Liver (tissue), 9 donors: ENCODE data around the gene PHF19. TPM values are rescaled to one million over a fixed set of nuclear protein-coding genes. Genes with fewer than 3 reads are reported as not detected.

Source experiments
- DNase-seq: peaks from one replicate; pipeline ENCODE4 v3.0.0-alpha.2; 2017; ENCODE audit warnings: low spot score
- H3K27ac ChIP-seq, 2 donors: one replicate each; pipeline ENCODE4 v1.7.0; 2013; ENCODE audit warnings: inconsistent platforms in 2 of 2, low read length in 2 of 2, control low read depth in 1 of 2, low read depth in 1 of 2, mild to moderate bottlenecking in 1 of 2
- H3K27me3 ChIP-seq, 4 donors: one replicate each; pipeline versions ENCODE4 v1.6.1 to v1.7.0; 2013; ENCODE audit warnings: low read length in 3 of 4, inconsistent platforms in 1 of 4, mild to moderate bottlenecking in 1 of 4, moderate library complexity in 1 of 4; ENCODE audit not compliant: control insufficient read depth in 4 of 4, insufficient read depth in 4 of 4
- H3K36me3 ChIP-seq, 4 donors: one replicate each; pipeline versions ENCODE4 v1.6.1 to v1.7.0; 2013; ENCODE audit warnings: low read length in 3 of 4, mild to moderate bottlenecking in 3 of 4, low read depth in 1 of 4, moderate library complexity in 1 of 4; ENCODE audit not compliant: control insufficient read depth in 4 of 4, insufficient read depth in 3 of 4
- H3K4me1 ChIP-seq, 4 donors: one replicate each; pipeline versions ENCODE4 v1.6.1 to v1.7.0; 2013; ENCODE audit warnings: low read length in 3 of 4, mild to moderate bottlenecking in 3 of 4, moderate library complexity in 1 of 4; ENCODE audit not compliant: control insufficient read depth in 4 of 4, insufficient read depth in 4 of 4
- H3K4me3 ChIP-seq, 3 donors: one replicate each; pipeline versions ENCODE4 v1.6.1 to v1.7.0; 2013; ENCODE audit warnings: low read length in 3 of 3, control low read depth in 1 of 3, low read depth in 1 of 3, mild to moderate bottlenecking in 1 of 3
- H3K9ac ChIP-seq, 2 donors: one replicate each; pipeline ENCODE4 v1.7.0; 2013; ENCODE audit warnings: low read length in 2 of 2, mild to moderate bottlenecking in 2 of 2, moderate library complexity in 2 of 2, control low read depth in 1 of 2, low read depth in 1 of 2
- H3K9me3 ChIP-seq, 4 donors: one replicate each; pipeline versions ENCODE4 v1.6.1 to v1.7.0; 2013; ENCODE audit warnings: low read length in 3 of 4; ENCODE audit not compliant: control insufficient read depth in 4 of 4
- EGR1 ChIP-seq, 2 donors: IDR thresholded peaks; 2 replicates each; pipeline ENCODE4 v1.6.1; 2016 to 2018; ENCODE audit warnings: antibody characterized with exemption in 2 of 2, low read depth in 2 of 2
- FOXA1 ChIP-seq: IDR thresholded peaks from 2 replicates; pipeline ENCODE4 v1.6.1; 2016; ENCODE audit warnings: antibody characterized with exemption
- FOXA2 ChIP-seq: IDR thresholded peaks from 2 replicates; pipeline ENCODE4 v1.6.1; 2016; ENCODE audit warnings: antibody characterized with exemption
- GABPA ChIP-seq, 2 donors: IDR thresholded peaks in 1 of 2; conservative IDR thresholded peaks in 1 of 2; 2 replicates each; pipeline ENCODE4 v1.6.1; 2016; ENCODE audit warnings: antibody characterized with exemption in 2 of 2, mild to moderate bottlenecking in 1 of 2, moderate library complexity in 1 of 2
- HNF4A ChIP-seq, 2 donors: conservative IDR thresholded peaks; 2 replicates each; pipeline ENCODE4 v1.6.1; 2016; ENCODE audit warnings: antibody characterized with exemption in 2 of 2, mild to moderate bottlenecking in 2 of 2
- HNF4G ChIP-seq: IDR thresholded peaks from 2 replicates; pipeline ENCODE4 v1.6.1; 2016; ENCODE audit warnings: antibody characterized with exemption
- JUND ChIP-seq, 2 donors: IDR thresholded peaks; 2 replicates each; pipeline ENCODE4 v1.6.1; 2016; ENCODE audit warnings: antibody characterized with exemption in 2 of 2
- NR2F2 ChIP-seq: IDR thresholded peaks from 2 replicates; pipeline ENCODE4 v1.6.1; 2016; ENCODE audit warnings: antibody characterized with exemption
- RAD21 ChIP-seq, 2 donors: IDR thresholded peaks; 2 replicates each; pipeline ENCODE4 v1.6.1; 2016; ENCODE audit warnings: antibody characterized with exemption in 2 of 2, mild to moderate bottlenecking in 2 of 2
- RXRA ChIP-seq, 2 donors: IDR thresholded peaks; 2 replicates each; pipeline ENCODE4 v1.6.1; 2017 to 2018; ENCODE audit warnings: antibody characterized with exemption in 2 of 2, mild to moderate bottlenecking in 1 of 2
- SP1 ChIP-seq: IDR thresholded peaks from 2 replicates; pipeline ENCODE4 v1.6.1; 2018; ENCODE audit warnings: antibody characterized with exemption, mild to moderate bottlenecking
- TAF1 ChIP-seq: conservative IDR thresholded peaks from 2 replicates; pipeline ENCODE4 v1.6.1; 2016; ENCODE audit warnings: antibody characterized with exemption, mild to moderate bottlenecking
- YY1 ChIP-seq: IDR thresholded peaks from 2 replicates; pipeline ENCODE4 v1.6.1; 2016; ENCODE audit warnings: antibody characterized with exemption, mild to moderate bottlenecking
- WGBS: extraction: QIAGEN DNeasy Blood & Tissue Kit; methylation state at CpG from one replicate; pipeline ENCODE4 v1.1.7; 2013; 5-methylcytosine and 5-hydroxymethylcytosine counted together
- polyA plus RNA-seq, 2 donors: library from polyadenylated mRNA; stranded (reverse) in 1 of 2; unstranded in 1 of 2; fragments of 200-250 nt in 1 of 2; fragments of >200 nt in 1 of 2; fragmentation: Nextera tagmentation in 1 of 2; extraction: Ambion mirVana in 1 of 2; gene quantifications; one replicate each; pipeline versions ENCODE4 v1.2.1 to v1.2.3, GENCODE V29; 2013 to 2015
- total RNA-seq, 2 donors: library from RNA; depleted of rRNA; stranded (reverse); fragments of >200 nt; gene quantifications; one replicate each; pipeline ENCODE4 v1.2.3, GENCODE V29; 2014
- TF ChIP-seq, protein P1 (sequence below): IDR thresholded peaks from 2 replicates; pipeline ENCODE4 v1.6.1; 2016; ENCODE audit warnings: antibody characterized with exemption
- TF ChIP-seq, protein P2 (sequence below): IDR thresholded peaks from 2 replicates; pipeline ENCODE4 v1.6.1; 2016; ENCODE audit warnings: antibody characterized with exemption, mild to moderate bottlenecking
- TF ChIP-seq, protein P3 (sequence below): IDR thresholded peaks from 2 replicates; pipeline ENCODE4 v1.6.1; 2016; ENCODE audit warnings: antibody characterized with exemption
- TF ChIP-seq, protein P4 (sequence below): fragments of 150-350 bp; IDR thresholded peaks from 2 replicates; pipeline ENCODE4 v1.5.1; 2017; ENCODE audit warnings: improper control_type of control experiment, low read depth, low read length; ENCODE audit not compliant: missing input control
- TF ChIP-seq, protein P5 (sequence below): IDR thresholded peaks from 2 replicates; pipeline ENCODE4 v1.6.1; 2016; ENCODE audit warnings: antibody characterized with exemption
- donor health status: healthy.
- donor health status: healthy.
- donor health status: healthy.
- donor health status: healthy.
- donor health status: healthy.

PHF19 gene
- total and polyA plus RNA-seq, 4 donors = 1.9 to 16.0 (median 3.5) TPM

DNA sequence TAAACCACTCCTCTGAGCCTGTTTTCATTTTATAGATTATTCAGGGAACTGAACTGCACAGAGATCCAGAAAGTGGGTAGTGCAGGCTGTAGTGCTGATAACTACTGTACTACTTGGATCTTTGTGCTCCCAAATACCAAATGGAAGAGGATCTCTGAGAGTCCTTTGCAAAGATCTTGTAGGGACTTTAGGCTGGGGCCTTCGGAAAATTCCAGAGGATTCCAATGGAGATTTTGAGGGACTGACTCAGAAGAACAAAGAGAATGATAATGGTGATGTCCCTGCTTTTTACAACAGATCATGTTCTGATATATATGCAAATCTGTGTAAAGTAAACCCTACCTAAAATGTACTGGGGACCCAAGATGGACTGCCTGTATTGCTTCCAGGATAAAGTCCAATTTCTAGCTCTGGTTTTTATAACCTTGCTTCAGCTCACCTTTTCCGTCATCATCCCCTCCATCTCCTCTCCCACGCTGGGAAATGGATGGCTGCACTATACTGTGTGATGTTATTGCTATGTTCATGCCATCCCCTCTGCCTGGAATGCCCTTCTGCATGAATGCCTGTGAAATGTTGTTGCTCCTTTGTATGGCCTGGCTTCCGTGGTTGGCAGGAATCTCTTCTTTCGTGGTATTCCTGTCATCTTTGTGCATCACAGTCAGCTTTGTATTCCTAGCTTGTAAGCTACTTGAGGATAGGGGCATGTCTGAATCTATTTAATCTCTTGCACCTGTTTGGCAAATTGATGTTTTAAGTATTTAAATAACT is 24.6 kb downstream of the PHF19 start:
- TF ChIP-seq, protein P1, sequence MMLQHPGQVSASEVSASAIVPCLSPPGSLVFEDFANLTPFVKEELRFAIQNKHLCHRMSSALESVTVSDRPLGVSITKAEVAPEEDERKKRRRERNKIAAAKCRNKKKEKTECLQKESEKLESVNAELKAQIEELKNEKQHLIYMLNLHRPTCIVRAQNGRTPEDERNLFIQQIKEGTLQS = no peak
- no peak for TF ChIP-seq RXRA (IDR thresholded peaks at IDR 0.05)
- TF ChIP-seq, protein P2, sequence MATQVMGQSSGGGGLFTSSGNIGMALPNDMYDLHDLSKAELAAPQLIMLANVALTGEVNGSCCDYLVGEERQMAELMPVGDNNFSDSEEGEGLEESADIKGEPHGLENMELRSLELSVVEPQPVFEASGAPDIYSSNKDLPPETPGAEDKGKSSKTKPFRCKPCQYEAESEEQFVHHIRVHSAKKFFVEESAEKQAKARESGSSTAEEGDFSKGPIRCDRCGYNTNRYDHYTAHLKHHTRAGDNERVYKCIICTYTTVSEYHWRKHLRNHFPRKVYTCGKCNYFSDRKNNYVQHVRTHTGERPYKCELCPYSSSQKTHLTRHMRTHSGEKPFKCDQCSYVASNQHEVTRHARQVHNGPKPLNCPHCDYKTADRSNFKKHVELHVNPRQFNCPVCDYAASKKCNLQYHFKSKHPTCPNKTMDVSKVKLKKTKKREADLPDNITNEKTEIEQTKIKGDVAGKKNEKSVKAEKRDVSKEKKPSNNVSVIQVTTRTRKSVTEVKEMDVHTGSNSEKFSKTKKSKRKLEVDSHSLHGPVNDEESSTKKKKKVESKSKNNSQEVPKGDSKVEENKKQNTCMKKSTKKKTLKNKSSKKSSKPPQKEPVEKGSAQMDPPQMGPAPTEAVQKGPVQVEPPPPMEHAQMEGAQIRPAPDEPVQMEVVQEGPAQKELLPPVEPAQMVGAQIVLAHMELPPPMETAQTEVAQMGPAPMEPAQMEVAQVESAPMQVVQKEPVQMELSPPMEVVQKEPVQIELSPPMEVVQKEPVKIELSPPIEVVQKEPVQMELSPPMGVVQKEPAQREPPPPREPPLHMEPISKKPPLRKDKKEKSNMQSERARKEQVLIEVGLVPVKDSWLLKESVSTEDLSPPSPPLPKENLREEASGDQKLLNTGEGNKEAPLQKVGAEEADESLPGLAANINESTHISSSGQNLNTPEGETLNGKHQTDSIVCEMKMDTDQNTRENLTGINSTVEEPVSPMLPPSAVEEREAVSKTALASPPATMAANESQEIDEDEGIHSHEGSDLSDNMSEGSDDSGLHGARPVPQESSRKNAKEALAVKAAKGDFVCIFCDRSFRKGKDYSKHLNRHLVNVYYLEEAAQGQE = no peak
- H3K9me3 ChIP-seq = no peaks in the 10 kb centered on the region
- H3K4me3 ChIP-seq = no peak overlapping the region
- H3K9ac ChIP-seq = no peak overlapping the region
- WGBS = 91% methylated on average over 5 of the region's 5 CpGs
- DNase-seq = no peak
- H3K27ac ChIP-seq = no peak overlapping the region
- H3K4me1 ChIP-seq = peaks cover 0 to 4% (median 0%) of the 10 kb centered on the region in 4 donors
- no peaks in the 10 kb centered on the region for H3K27me3 ChIP-seq
- peaks cover 0 to 21% (median 9%) of the 10 kb centered on the region in 4 donors for H3K36me3 ChIP-seq

DNA sequence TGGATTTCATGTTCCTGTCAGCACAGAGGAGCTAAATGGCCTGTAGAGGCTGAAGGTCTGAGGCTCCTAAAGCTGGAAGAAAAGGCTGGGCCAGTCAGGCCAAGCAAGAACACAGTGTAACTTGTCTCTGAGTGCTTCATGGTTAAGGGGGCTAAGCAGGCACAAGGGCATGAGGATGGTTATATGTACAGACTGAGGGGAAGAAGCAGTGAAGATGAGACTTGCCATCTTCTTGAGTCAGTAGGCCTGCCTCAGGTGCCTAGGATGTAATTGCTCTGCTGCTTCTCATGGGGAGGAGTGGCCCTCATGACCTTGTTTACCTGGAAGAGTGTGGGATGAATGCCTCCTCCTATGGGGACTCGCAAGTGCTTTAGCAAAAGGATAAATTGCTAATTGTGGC is 25.5 kb downstream of the PHF19 start:
- 96% methylated on average over 1 of the region's 1 CpG for WGBS
- Histone ChIP-seq H3K4me3 (no peak overlapping the region), H3K27me3 (no peaks in the 10 kb centered on the region), H3K27ac (no peak overlapping the region), H3K4me1 (no peaks in the 10 kb centered on the region), H3K36me3 (peaks cover 0 to 23% (median 11%) of the 10 kb centered on the region in 4 donors), H3K9me3 (no peaks in the 10 kb centered on the region), H3K9ac (no peak overlapping the region)
- TF ChIP-seq HNF4G = no peak
- TF ChIP-seq YY1 = no peak
- TF ChIP-seq, protein P1 = no peak
- no peak for TF ChIP-seq FOXA1
- TF ChIP-seq JUND (IDR thresholded peaks at IDR 0.05) = no peak
- no peak for TF ChIP-seq TAF1
- TF ChIP-seq, protein P2 = no peak
- no peak for TF ChIP-seq RAD21 (IDR thresholded peaks at IDR 0.05)
- no peak for TF ChIP-seq GABPA (IDR thresholded peaks at IDR 0.05 in 1 of 2, conservative IDR thresholded peaks at IDR 0.05 in 1 of 2)
- TF ChIP-seq, protein P3, sequence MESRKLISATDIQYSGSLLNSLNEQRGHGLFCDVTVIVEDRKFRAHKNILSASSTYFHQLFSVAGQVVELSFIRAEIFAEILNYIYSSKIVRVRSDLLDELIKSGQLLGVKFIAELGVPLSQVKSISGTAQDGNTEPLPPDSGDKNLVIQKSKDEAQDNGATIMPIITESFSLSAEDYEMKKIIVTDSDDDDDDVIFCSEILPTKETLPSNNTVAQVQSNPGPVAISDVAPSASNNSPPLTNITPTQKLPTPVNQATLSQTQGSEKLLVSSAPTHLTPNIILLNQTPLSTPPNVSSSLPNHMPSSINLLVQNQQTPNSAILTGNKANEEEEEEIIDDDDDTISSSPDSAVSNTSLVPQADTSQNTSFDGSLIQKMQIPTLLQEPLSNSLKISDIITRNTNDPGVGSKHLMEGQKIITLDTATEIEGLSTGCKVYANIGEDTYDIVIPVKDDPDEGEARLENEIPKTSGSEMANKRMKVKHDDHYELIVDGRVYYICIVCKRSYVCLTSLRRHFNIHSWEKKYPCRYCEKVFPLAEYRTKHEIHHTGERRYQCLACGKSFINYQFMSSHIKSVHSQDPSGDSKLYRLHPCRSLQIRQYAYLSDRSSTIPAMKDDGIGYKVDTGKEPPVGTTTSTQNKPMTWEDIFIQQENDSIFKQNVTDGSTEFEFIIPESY = no peak
- TF ChIP-seq EGR1 (IDR thresholded peaks at IDR 0.05; ENCODE audit: low read depth in 2 of 2) = no peak
- TF ChIP-seq, protein P4, sequence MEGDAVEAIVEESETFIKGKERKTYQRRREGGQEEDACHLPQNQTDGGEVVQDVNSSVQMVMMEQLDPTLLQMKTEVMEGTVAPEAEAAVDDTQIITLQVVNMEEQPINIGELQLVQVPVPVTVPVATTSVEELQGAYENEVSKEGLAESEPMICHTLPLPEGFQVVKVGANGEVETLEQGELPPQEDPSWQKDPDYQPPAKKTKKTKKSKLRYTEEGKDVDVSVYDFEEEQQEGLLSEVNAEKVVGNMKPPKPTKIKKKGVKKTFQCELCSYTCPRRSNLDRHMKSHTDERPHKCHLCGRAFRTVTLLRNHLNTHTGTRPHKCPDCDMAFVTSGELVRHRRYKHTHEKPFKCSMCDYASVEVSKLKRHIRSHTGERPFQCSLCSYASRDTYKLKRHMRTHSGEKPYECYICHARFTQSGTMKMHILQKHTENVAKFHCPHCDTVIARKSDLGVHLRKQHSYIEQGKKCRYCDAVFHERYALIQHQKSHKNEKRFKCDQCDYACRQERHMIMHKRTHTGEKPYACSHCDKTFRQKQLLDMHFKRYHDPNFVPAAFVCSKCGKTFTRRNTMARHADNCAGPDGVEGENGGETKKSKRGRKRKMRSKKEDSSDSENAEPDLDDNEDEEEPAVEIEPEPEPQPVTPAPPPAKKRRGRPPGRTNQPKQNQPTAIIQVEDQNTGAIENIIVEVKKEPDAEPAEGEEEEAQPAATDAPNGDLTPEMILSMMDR = no peak
- TF ChIP-seq SP1 = no peak
- no peak for TF ChIP-seq FOXA2
- TF ChIP-seq, protein P5, sequence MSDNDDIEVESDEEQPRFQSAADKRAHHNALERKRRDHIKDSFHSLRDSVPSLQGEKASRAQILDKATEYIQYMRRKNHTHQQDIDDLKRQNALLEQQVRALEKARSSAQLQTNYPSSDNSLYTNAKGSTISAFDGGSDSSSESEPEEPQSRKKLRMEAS = no peak
- no peak for TF ChIP-seq HNF4A (conservative IDR thresholded peaks at IDR 0.05)
- TF ChIP-seq NR2F2 = no peak
- TF ChIP-seq RXRA (IDR thresholded peaks at IDR 0.05) = no peak
- no peak for DNase-seq
